Stimulated activated naive CD8-positive, alpha-beta T cell treated with anti-CD3 and anti-CD28 coated beads, Interleukin-15, amount 100 ng/mL, for 72 hours (primary cell): ENCODE results near the gene DENND1B.
A peak's percentile ranks its signal among the peaks of the same experiment; 100 is the strongest.
"Not testable (repeated sequence)": the region's sequence is repeated elsewhere in the genome, so short reads cannot be mapped to it uniquely, and the experiment has no call there.

Experiments used
- ATAC-seq: fragments of 150-1000 bp; cut with Tn5 transposase; 2 replicates; pipeline ENCODE4 v1.10.0; 2021; ENCODE audit warnings: mild to moderate bottlenecking, moderate library complexity
- DNase-seq, 2 donors: peaks; one replicate each; pipeline ENCODE4 v3.0.0; 2021 to 2022
- H3K27ac Mint-ChIP-seq, 2 donors: one replicate each; pipeline ENCODE4 v1.8.0; 2022; ENCODE audit warnings: mild to moderate bottlenecking in 2 of 2, mixed read lengths in 2 of 2, moderate library complexity in 2 of 2
- H3K27me3 Mint-ChIP-seq: one replicate; pipeline ENCODE4 v1.8.0; 2022; ENCODE audit warnings: mixed read lengths
- H3K4me1 Mint-ChIP-seq: one replicate; pipeline ENCODE4 v1.8.0; 2022; ENCODE audit warnings: mild to moderate bottlenecking, mixed read lengths
- H3K4me3 Mint-ChIP-seq, 2 donors: one replicate each; pipeline ENCODE4 v1.8.0; 2022; ENCODE audit warnings: mild to moderate bottlenecking in 2 of 2, mixed read lengths in 2 of 2, moderate library complexity in 1 of 2
- H3K9me3 Mint-ChIP-seq, 2 donors: one replicate each; pipeline ENCODE4 v1.8.0; 2022; ENCODE audit warnings: mixed read lengths in 2 of 2

DENND1B gene

GRCh38 chr1:197557302-197557701, 218.0 kb downstream of the DENND1B start:
- ATAC-seq: no peak
- DNase-seq: no peak
- no peak overlapping the region for H3K27ac Mint-ChIP-seq
- peaks cover 5% of the 10 kb centered on the region for H3K4me1 Mint-ChIP-seq
- H3K27me3 Mint-ChIP-seq: no peaks in the 10 kb centered on the region
- no peaks in the 10 kb centered on the region for H3K9me3 Mint-ChIP-seq
- H3K4me3 Mint-ChIP-seq: no peak overlapping the region

DNA sequence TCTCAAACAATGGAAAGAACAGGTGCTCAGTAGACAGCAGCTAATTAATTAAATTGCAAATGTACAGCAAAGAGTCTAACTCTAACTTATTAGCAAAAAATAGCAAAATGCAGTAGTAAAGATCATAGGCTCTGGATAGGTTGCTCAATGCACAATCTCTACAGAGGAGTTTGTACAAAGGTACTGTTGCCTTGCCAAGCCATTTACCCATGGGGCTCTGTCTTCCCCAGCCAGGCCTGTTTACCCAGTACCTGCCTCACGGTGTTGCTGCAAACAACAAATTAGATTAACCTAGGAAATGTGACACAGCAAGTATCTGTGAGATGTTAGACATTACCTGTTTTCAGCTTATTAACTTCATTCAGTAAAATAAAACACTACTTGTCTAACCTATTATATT, 222.0 kb downstream of the DENND1B start:
- DNase-seq: no peak

DNA sequence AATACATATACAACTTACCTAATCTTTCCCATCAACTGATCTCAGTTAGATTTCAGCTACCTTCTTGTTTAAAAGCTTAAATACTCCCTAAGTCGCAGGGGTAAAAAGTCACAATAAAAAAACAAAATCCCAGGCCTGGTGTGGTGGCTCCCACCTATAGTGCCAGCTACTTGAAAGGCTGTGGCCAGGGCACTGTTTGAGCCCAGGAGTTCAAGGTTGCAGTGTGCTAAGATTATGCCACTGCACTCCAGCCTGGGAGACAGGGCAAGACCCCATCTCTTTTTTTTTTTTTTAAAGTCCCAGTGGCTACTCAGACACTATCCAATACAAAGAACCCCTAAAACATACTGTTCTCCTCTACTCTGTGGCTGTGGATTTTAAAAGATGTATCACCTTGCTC, 228.3 kb downstream of the DENND1B start:
- ATAC-seq: no peak
- no peaks in the 10 kb centered on the region for H3K9me3 Mint-ChIP-seq
- H3K4me1 Mint-ChIP-seq: no peaks in the 10 kb centered on the region

More for the DNA sequence above, 222.0 kb downstream of the DENND1B start:
- Mint-ChIP-seq H3K4me1 (peaks cover 5% of the 10 kb centered on the region), H3K27me3 (no peaks in the 10 kb centered on the region), H3K4me3 (no peak overlapping the region), H3K27ac (no peak overlapping the region), H3K9me3 (no peaks in the 10 kb centered on the region)
- no peak for ATAC-seq

GRCh38 chr1:197544553-197544952, 230.7 kb downstream of the DENND1B start:
- H3K4me3 Mint-ChIP-seq: no peak overlapping the region
- H3K27ac Mint-ChIP-seq: no peak overlapping the region
- H3K27me3 Mint-ChIP-seq: no peaks in the 10 kb centered on the region
- no peaks in the 10 kb centered on the region for H3K4me1 Mint-ChIP-seq
- ATAC-seq (no peak), DNase-seq (no peak)
- H3K9me3 Mint-ChIP-seq: no peaks in the 10 kb centered on the region

More for the DNA sequence above, 228.3 kb downstream of the DENND1B start:
- Mint-ChIP-seq H3K4me3 (no peak overlapping the region), H3K27me3 (no peaks in the 10 kb centered on the region), H3K27ac (no peak overlapping the region)
- no peak for DNase-seq

DNA sequence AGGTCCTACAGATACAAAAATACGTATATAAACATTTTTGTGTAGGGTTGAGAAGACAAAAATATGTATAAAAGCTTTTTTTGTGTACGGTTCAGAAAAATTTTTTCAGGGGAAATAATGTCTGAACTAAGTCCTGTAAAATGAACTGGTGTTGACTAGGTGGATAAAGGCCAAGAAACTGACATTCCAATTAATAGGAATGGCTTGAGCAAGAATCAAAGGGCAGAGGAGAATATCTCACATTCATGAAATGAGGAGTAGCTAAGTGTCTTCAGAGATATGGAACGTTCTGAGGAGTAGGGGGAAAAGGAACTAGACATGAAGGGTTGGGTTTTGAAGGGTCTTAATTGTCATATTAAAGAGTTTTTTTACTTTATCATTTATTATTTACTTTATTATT, 231.2 kb downstream of the DENND1B start:
- Mint-ChIP-seq H3K4me3 (no peak overlapping the region), H3K27ac (peak overlapping the region in 1 of 2 donors; percentile 7), H3K9me3 (no peaks in the 10 kb centered on the region), H3K4me1 (no peaks in the 10 kb centered on the region), H3K27me3 (no peaks in the 10 kb centered on the region)
- ATAC-seq (no peak), DNase-seq (no peak)

DNA sequence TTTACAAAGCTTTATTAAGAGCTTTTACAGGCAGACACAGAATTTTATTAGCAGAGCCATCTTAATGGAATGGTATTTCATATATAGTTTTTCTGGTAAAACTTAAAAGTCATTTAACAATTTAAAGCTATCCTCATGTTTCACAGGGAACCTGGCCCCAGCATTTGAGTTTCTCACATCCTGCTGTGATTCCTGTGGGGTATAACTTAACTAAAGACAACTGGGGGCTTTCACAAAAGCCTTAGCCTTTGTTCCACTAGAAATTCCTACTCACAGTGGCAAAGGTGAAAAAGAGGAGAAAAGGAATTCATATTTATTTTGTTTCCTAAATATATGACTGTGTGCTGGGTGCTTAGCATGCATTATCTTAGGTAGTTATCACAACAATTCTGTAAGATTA, 233.9 kb downstream of the DENND1B start:
- Mint-ChIP-seq H3K27ac (no peak overlapping the region), H3K9me3 (no peaks in the 10 kb centered on the region), H3K27me3 (no peaks in the 10 kb centered on the region), H3K4me1 (no peaks in the 10 kb centered on the region), H3K4me3 (no peak overlapping the region)
- ATAC-seq: no peak
- no peak for DNase-seq

- no peak overlapping the region for H3K4me3 Mint-ChIP-seq
- no peak overlapping the region for H3K27ac Mint-ChIP-seq
- DNase-seq: no peak
- H3K27me3 Mint-ChIP-seq: no peaks in the 10 kb centered on the region
- no peaks in the 10 kb centered on the region for H3K9me3 Mint-ChIP-seq
- ATAC-seq: no peak
- no peaks in the 10 kb centered on the region for H3K4me1 Mint-ChIP-seq
Measured at GRCh38 chr1:197526736-197527371, 248.4 kb downstream of the DENND1B start.

- Mint-ChIP-seq H3K9me3 (no peaks in the 10 kb centered on the region), H3K27ac (no peak overlapping the region)
- peak; percentile 54 for ATAC-seq
Measured at GRCh38 chr1:197521118-197521739, 254.1 kb downstream of the DENND1B start.

DNA sequence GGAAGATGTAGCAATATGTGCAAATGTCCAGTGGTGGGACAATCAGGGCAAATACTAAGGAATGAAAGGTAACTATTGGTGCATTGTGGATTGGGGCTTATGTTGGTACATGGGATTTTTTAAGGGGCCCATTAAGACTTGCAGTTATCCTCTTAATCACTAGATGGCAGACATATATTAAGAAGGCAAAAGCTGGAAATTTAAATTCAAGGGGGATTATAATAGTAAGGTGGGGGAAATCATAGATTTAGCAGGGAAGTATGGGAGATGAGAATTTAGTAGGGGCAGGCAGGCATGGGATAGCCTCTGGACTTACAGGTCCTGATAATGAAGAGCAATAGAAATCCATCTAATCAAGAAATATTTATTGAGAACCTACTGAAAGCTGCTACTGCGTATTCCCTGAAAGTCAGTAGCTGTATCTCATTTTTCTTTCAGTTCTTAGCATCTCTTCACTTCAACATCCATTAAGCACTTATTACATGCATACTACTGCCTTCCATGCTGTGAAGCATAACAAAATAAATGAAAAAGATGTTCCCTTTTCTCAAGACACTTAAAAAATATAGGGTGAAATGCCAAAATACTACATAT, 255.4 kb downstream of the DENND1B start:
- DNase-seq (no peak), ATAC-seq (no peak)
- H3K27me3 Mint-ChIP-seq: no peaks in the 10 kb centered on the region
- no peaks in the 10 kb centered on the region for H3K9me3 Mint-ChIP-seq
- H3K27ac Mint-ChIP-seq: no peak overlapping the region
- no peak overlapping the region for H3K4me3 Mint-ChIP-seq
- peaks cover 5% of the 10 kb centered on the region for H3K4me1 Mint-ChIP-seq

More at GRCh38 chr1:197521118-197521739, 254.1 kb downstream of the DENND1B start:
- peak in 1 of 2 donors; percentile 16 for DNase-seq
- Mint-ChIP-seq H3K4me1 (peaks cover 5% of the 10 kb centered on the region), H3K27me3 (no peaks in the 10 kb centered on the region), H3K4me3 (no peak overlapping the region)

- DNase-seq (no peak), ATAC-seq (no peak)
- H3K27me3 Mint-ChIP-seq: no peaks in the 10 kb centered on the region
- H3K4me3 Mint-ChIP-seq: no peak overlapping the region
- H3K9me3 Mint-ChIP-seq: no peaks in the 10 kb centered on the region
- H3K4me1 Mint-ChIP-seq: no peaks in the 10 kb centered on the region
- no peak overlapping the region for H3K27ac Mint-ChIP-seq
Measured at GRCh38 chr1:197515421-197515820, 259.9 kb downstream of the DENND1B start.

GRCh38 chr1:197510691-197511378, 264.4 kb downstream of the DENND1B start:
- ATAC-seq (no peak), DNase-seq (no peak)

GRCh38 chr1:197496722-197497121, 278.6 kb downstream of the DENND1B start:
- no peaks in the 10 kb centered on the region for H3K4me1 Mint-ChIP-seq
- no peak overlapping the region for H3K27ac Mint-ChIP-seq
- H3K4me3 Mint-ChIP-seq: no peak overlapping the region
- ATAC-seq: no peak
- DNase-seq: no peak
- no peaks in the 10 kb centered on the region for H3K9me3 Mint-ChIP-seq
- no peaks in the 10 kb centered on the region for H3K27me3 Mint-ChIP-seq

More at GRCh38 chr1:197510691-197511378, 264.4 kb downstream of the DENND1B start:
- Mint-ChIP-seq H3K27ac (no peak overlapping the region), H3K4me3 (no peak overlapping the region), H3K9me3 (no peaks in the 10 kb centered on the region), H3K27me3 (no peaks in the 10 kb centered on the region), H3K4me1 (no peaks in the 10 kb centered on the region)

GRCh38 chr1:197491505-197491904, 283.8 kb downstream of the DENND1B start:
- not testable (repeated sequence) for H3K27me3 Mint-ChIP-seq, H3K4me1 Mint-ChIP-seq, H3K27ac Mint-ChIP-seq, DNase-seq, H3K4me3 Mint-ChIP-seq, ATAC-seq, H3K9me3 Mint-ChIP-seq

GRCh38 chr1:197486946-197487345, 288.3 kb downstream of the DENND1B start:
- H3K4me1 Mint-ChIP-seq: peaks cover 2% of the 10 kb centered on the region
- H3K27me3 Mint-ChIP-seq: no peaks in the 10 kb centered on the region
- H3K4me3 Mint-ChIP-seq: no peak overlapping the region
- peaks cover 0 to 7% of the 10 kb centered on the region in 2 donors for H3K9me3 Mint-ChIP-seq
- ATAC-seq (no peak), DNase-seq (no peak)
- no peak overlapping the region for H3K27ac Mint-ChIP-seq

GRCh38 chr1:197485790-197486189, 289.5 kb downstream of the DENND1B start:
- Mint-ChIP-seq H3K27ac (no peak overlapping the region), H3K4me3 (no peak overlapping the region), H3K4me1 (peaks cover 14% of the 10 kb centered on the region), H3K9me3 (peaks cover 0 to 5% of the 10 kb centered on the region in 2 donors), H3K27me3 (no peaks in the 10 kb centered on the region)
- no peak for DNase-seq
- no peak for ATAC-seq

DNA sequence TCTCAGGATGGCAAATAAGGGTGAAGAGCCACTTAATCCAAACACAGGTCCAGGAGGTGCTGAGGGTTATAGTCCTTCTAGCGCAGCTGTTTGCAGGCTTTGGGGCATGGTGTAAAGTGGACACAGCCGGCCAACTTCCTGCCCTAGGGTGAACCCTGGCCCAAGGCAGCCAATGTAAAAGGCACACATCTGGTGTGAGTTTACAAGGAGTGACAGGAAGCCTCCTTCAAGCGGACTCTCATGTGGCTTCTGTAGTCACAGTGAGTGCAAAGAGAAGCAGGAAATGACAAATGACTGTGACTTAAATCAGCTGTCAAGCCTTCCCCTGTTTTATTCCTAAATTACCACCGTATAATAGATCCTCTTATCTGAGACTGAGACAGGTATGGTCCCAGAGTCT, 294.2 kb downstream of the DENND1B start:
- H3K9me3 Mint-ChIP-seq: no peaks in the 10 kb centered on the region
- no peaks in the 10 kb centered on the region for H3K27me3 Mint-ChIP-seq
- DNase-seq: peak; percentile 9 to 12
- H3K4me1 Mint-ChIP-seq: peaks cover 14% of the 10 kb centered on the region
- peak overlapping the region in 1 of 2 donors; percentile 16 for H3K4me3 Mint-ChIP-seq
- peak; percentile 91 for ATAC-seq
- peak overlapping the region; percentile 42 to 71 for H3K27ac Mint-ChIP-seq
